Left lobe of liver (tissue), 1 donor: ENCODE measurements around the gene COPG1. TPM values are rescaled to one million over a fixed set of nuclear protein-coding genes. Genes with fewer than 3 reads are reported as not detected.

Experiments used
- total RNA-seq: library from RNA; stranded (reverse); gene quantifications from one replicate; pipeline ENCODE4 v1.2.1, GENCODE V29; 2021
- donor health status: DM: no; HTN: yes; CAD: no.

COPG1 gene
- total RNA-seq, 1 donor from 2014 or later, result 114 TPM

Other genes starting within 250 kb of the COPG1 start
- 0.53 TPM for gene EFCC1, start 248.3 kb upstream of the COPG1 start, total RNA-seq
- 0.20 TPM for gene GP9, start 188.8 kb upstream of the COPG1 start, total RNA-seq
- gene RAB43, start 127.8 kb upstream of the COPG1 start, total RNA-seq, result 38.1 TPM
- gene ISY1, start 88.5 kb upstream of the COPG1 start, total RNA-seq, result 8.5 TPM
- gene CNBP, start 65.7 kb upstream of the COPG1 start, total RNA-seq, result 205 TPM
- gene HMCES, start 29.3 kb downstream of the COPG1 start, total RNA-seq, result 19.1 TPM
- 0.40 TPM for gene EFCAB12, start 179.0 kb downstream of the COPG1 start, total RNA-seq
- gene MBD4, start 190.3 kb downstream of the COPG1 start, total RNA-seq, result 16.5 TPM
- gene IFT122, start 190.6 kb downstream of the COPG1 start, total RNA-seq, result 11.0 TPM